ENCODE data around the gene ADGRL3.
"Not testable (repeated sequence)": the region's sequence is repeated elsewhere in the genome, so short reads cannot be mapped to it uniquely, and the experiment has no call there.

Gene ADGRL3

GRCh38 chr4:61985426-61985825 is 785.3 kb downstream of the ADGRL3 start:
- TF ChIP-seq CTCF (IDR thresholded peaks at IDR 0.05; ENCODE audit: control insufficient read depth, insufficient read depth, low read depth, low read length, missing control alignments), result no peak
- DNase-seq (ENCODE audit: low read depth), result no peak
- H3K4me3 ChIP-seq (ENCODE audit: control insufficient read depth, low read depth, low read length), result no peak overlapping the region

- H3K4me3 ChIP-seq (ENCODE audit: control insufficient read depth, low read depth, low read length), result not testable (repeated sequence)
Observed at GRCh38 chr4:61986929-61987328, 786.8 kb downstream of the ADGRL3 start.

GRCh38 chr4:61992351-61992750 is 792.2 kb downstream of the ADGRL3 start:
- no peak for TF ChIP-seq CTCF (IDR thresholded peaks at IDR 0.05; ENCODE audit: control insufficient read depth, insufficient read depth, low read depth, low read length, missing control alignments)
- DNase-seq (ENCODE audit: low read depth), result no peak
- no peak overlapping the region for H3K4me3 ChIP-seq (ENCODE audit: control insufficient read depth, low read depth, low read length)

More at GRCh38 chr4:61986929-61987328, 786.8 kb downstream of the ADGRL3 start:
- not testable (repeated sequence) for DNase-seq (ENCODE audit: low read depth)

- no peak for TF ChIP-seq CTCF (IDR thresholded peaks at IDR 0.05; ENCODE audit: control insufficient read depth, insufficient read depth, low read depth, low read length, missing control alignments)
- H3K4me3 ChIP-seq (ENCODE audit: control insufficient read depth, low read depth, low read length), result no peak overlapping the region
- DNase-seq (ENCODE audit: low read depth), result no peak
Observed at GRCh38 chr4:61994036-61994435, 793.9 kb downstream of the ADGRL3 start.

- no peak for DNase-seq (ENCODE audit: low read depth)
- H3K4me3 ChIP-seq (ENCODE audit: control insufficient read depth, low read depth, low read length), result no peak overlapping the region
- TF ChIP-seq CTCF (IDR thresholded peaks at IDR 0.05; ENCODE audit: control insufficient read depth, insufficient read depth, low read depth, low read length, missing control alignments), result no peak
Observed at GRCh38 chr4:61995717-61996340, 795.7 kb downstream of the ADGRL3 start.

GRCh38 chr4:61996943-61997342 is 796.8 kb downstream of the ADGRL3 start:
- no peak for TF ChIP-seq CTCF (IDR thresholded peaks at IDR 0.05; ENCODE audit: control insufficient read depth, insufficient read depth, low read depth, low read length, missing control alignments)
- no peak for DNase-seq (ENCODE audit: low read depth)
- no peak overlapping the region for H3K4me3 ChIP-seq (ENCODE audit: control insufficient read depth, low read depth, low read length)

- TF ChIP-seq CTCF (IDR thresholded peaks at IDR 0.05; ENCODE audit: control insufficient read depth, insufficient read depth, low read depth, low read length, missing control alignments), result no peak
- DNase-seq (ENCODE audit: low read depth), result no peak
- H3K4me3 ChIP-seq (ENCODE audit: control insufficient read depth, low read depth, low read length), result no peak overlapping the region
Observed at GRCh38 chr4:61997831-61998230, 797.7 kb downstream of the ADGRL3 start.
